Calu3 (cell line): ENCODE measurements around the gene TNP2. TPM values are rescaled to one million over a fixed set of nuclear protein-coding genes. Genes with fewer than 3 reads are reported as not detected.

Experiments used
- BruUV-seq: library from RNA; stranded (reverse); fragments of 400-500 nt; replicated peaks from 2 replicates; lab custom pipeline; 2021; lab: Mats Ljungman, UMichigan
- CTCF ChIA-PET: fragments of 300-600 bp; sonication (Branson Sonifier 250); formaldehyde crosslinking; loops from one replicate; lab custom pipeline; 2022; ENCODE audit warnings: antibody characterized with exemption; lab: Charles Lee
- DNase-seq: peaks from one replicate; pipeline ENCODE4 v3.0.0; 2022
- H3K27ac Mint-ChIP-seq: one replicate; pipeline ENCODE4 v1.8.0; 2022; ENCODE audit warnings: mixed read lengths; ENCODE audit not compliant: unreplicated experiment
- H3K27me3 Mint-ChIP-seq: one replicate; pipeline ENCODE4 v1.8.0; 2022; ENCODE audit warnings: mixed read lengths; ENCODE audit not compliant: unreplicated experiment
- H3K36me3 Mint-ChIP-seq: one replicate; pipeline ENCODE4 v1.8.0; 2022; ENCODE audit warnings: mild to moderate bottlenecking, moderate library complexity, mixed read lengths; ENCODE audit not compliant: insufficient read depth, unreplicated experiment
- H3K4me1 Mint-ChIP-seq: one replicate; pipeline ENCODE4 v1.8.0; 2022; ENCODE audit warnings: mild to moderate bottlenecking, low read depth, mixed read lengths; ENCODE audit not compliant: unreplicated experiment
- H3K4me3 Mint-ChIP-seq: one replicate; pipeline ENCODE4 v1.8.0; 2022; ENCODE audit warnings: mild to moderate bottlenecking, low read depth, moderate library complexity, mixed read lengths; ENCODE audit not compliant: unreplicated experiment
- H3K9me3 Mint-ChIP-seq: one replicate; pipeline ENCODE4 v1.8.0; 2022; ENCODE audit warnings: low read depth, mixed read lengths; ENCODE audit not compliant: unreplicated experiment
- CTCF ChIP-seq: fragments of 200-600 bp; IDR thresholded peaks from one replicate; pipeline ENCODE4 v1.8.0; 2022; ENCODE audit warnings: antibody characterized with exemption; ENCODE audit not compliant: unreplicated experiment
- intact Hi-C: fragments of 100-400 bp; cut with micrococcal nuclease; formaldehyde crosslinking; loops from one replicate; pipeline ENCODE4 v1.10.0; 2022; ENCODE audit not compliant: unreplicated experiment
- total RNA-seq: library from RNA; stranded (reverse); gene quantifications from 2 replicates; pipeline ENCODE4 v1.2.3, GENCODE V29; 2022

The TNP2 gene
- total RNA-seq, 1 experiment from 2014 or later, result not detected

- no peak for TF ChIP-seq CTCF
- Mint-ChIP-seq H3K27ac (no peak overlapping the region), H3K4me3 (no peak overlapping the region), H3K4me1 (peaks cover 29% of the 10 kb centered on the region), H3K27me3 (no peaks in the 10 kb centered on the region), H3K9me3 (no peaks in the 10 kb centered on the region), H3K36me3 (peaks cover 26% of the 10 kb centered on the region)
- DNase-seq, result no peak
- no TSS peak for BruUV-seq
- intact Hi-C loops, result loop anchor here (5.0 to 10.0 kb wide), 6 partner anchors 37 to 268 kb away; no protein-coding TSS in a partner anchor
- CTCF ChIA-PET, result interaction anchor here (0.5 to 5.4 kb wide), 5 partner anchors 38 to 869 kb away, joined by 3 to 34 read pairs (median 4); no protein-coding TSS in a partner anchor
Observed at GRCh38 chr16:11259655-11260595, 9.2 kb downstream of the TNP2 start.

GRCh38 chr16:11258553-11259492 is 10.3 kb downstream of the TNP2 start:
- Mint-ChIP-seq H3K36me3 (peaks cover 32% of the 10 kb centered on the region), H3K4me1 (peaks cover 29% of the 10 kb centered on the region), H3K27me3 (no peaks in the 10 kb centered on the region), H3K27ac (no peak overlapping the region), H3K9me3 (no peaks in the 10 kb centered on the region), H3K4me3 (no peak overlapping the region)
- CTCF ChIA-PET, result interaction anchor here (1.1 to 5.4 kb wide), 4 partner anchors 39 to 295 kb away, joined by 3 to 34 read pairs (median 4); no protein-coding TSS in a partner anchor
- DNase-seq, result no peak
- no TSS peak for BruUV-seq
- no peak for TF ChIP-seq CTCF
- intact Hi-C loops, result loop anchor here (5.0 to 10.0 kb wide), 6 partner anchors 38 to 267 kb away; no protein-coding TSS in a partner anchor

GRCh38 chr16:11257131-11257938 is 11.8 kb downstream of the TNP2 start:
- H3K9me3 Mint-ChIP-seq, result no peaks in the 10 kb centered on the region
- peak overlapping the region; percentile 65 for H3K27ac Mint-ChIP-seq
- intact Hi-C loops, result loop anchor here (1.0 to 10.0 kb wide), 7 partner anchors 40 to 286 kb away; no protein-coding TSS in a partner anchor
- BruUV-seq, result no TSS peak
- H3K27me3 Mint-ChIP-seq, result no peaks in the 10 kb centered on the region
- TF ChIP-seq CTCF, result peak; percentile 77
- DNase-seq, result peak; percentile 88
- CTCF ChIA-PET, result interaction anchor here (0.6 to 5.4 kb wide), 13 partner anchors 40 to 303 kb away, joined by 3 to 34 read pairs (median 4); no protein-coding TSS in a partner anchor
- peaks cover 37% of the 10 kb centered on the region for H3K36me3 Mint-ChIP-seq
- peaks cover 29% of the 10 kb centered on the region for H3K4me1 Mint-ChIP-seq
- peak overlapping the region; percentile 92 for H3K4me3 Mint-ChIP-seq
